Glomerular visceral epithelial cell (primary cell): ENCODE measurements around the gene EDEM3.
"Not testable (repeated sequence)": the region's sequence is repeated elsewhere in the genome, so short reads cannot be mapped to it uniquely, and the experiment has no call there.

Experiments
- DNase-seq: peaks from one replicate; pipeline ENCODE4 v3.0.0-alpha.2; 2016; ENCODE audit errors: extremely low spot score

Gene EDEM3

GRCh38 chr1:184740344-184740743 lies 14.3 kb downstream of the EDEM3 start:
- no peak for DNase-seq

- no peak for DNase-seq
These were observed 14.9 kb downstream of the EDEM3 start for GRCh38 chr1:184739796-184740195.

- DNase-seq = no peak
These were observed 15.6 kb downstream of the EDEM3 start for GRCh38 chr1:184739070-184739469.

- no peak for DNase-seq
These were observed 19.7 kb downstream of the EDEM3 start for GRCh38 chr1:184734980-184735379.

GRCh38 chr1:184724843-184725242 lies 29.8 kb downstream of the EDEM3 start:
- no peak for DNase-seq

- no peak for DNase-seq
These were observed 38.5 kb downstream of the EDEM3 start for GRCh38 chr1:184716158-184716557.

- no peak for DNase-seq
These were observed 45.2 kb downstream of the EDEM3 start for GRCh38 chr1:184709418-184709817.

- no peak for DNase-seq
These were observed 46.5 kb downstream of the EDEM3 start for GRCh38 chr1:184708084-184708676.

GRCh38 chr1:184705271-184705670 lies 49.4 kb downstream of the EDEM3 start:
- no peak for DNase-seq

- DNase-seq = no peak
These were observed 52.8 kb downstream of the EDEM3 start for GRCh38 chr1:184701816-184702215.

GRCh38 chr1:184698969-184699368 lies 55.7 kb downstream of the EDEM3 start:
- no peak for DNase-seq

GRCh38 chr1:184698016-184698415 lies 56.6 kb downstream of the EDEM3 start:
- no peak for DNase-seq

- no peak for DNase-seq
These were observed 58.3 kb downstream of the EDEM3 start for GRCh38 chr1:184696403-184696802.

GRCh38 chr1:184695023-184695422 lies 59.6 kb downstream of the EDEM3 start:
- DNase-seq = no peak

GRCh38 chr1:184693011-184693410 lies 61.6 kb downstream of the EDEM3 start:
- DNase-seq = no peak

GRCh38 chr1:184691719-184692324 lies 62.8 kb downstream of the EDEM3 start:
- peak; percentile 49 for DNase-seq

GRCh38 chr1:184686540-184686939 lies 68.1 kb downstream of the EDEM3 start:
- peak; percentile 11 for DNase-seq

- DNase-seq = no peak
These were observed 69.5 kb downstream of the EDEM3 start for GRCh38 chr1:184685116-184685515.

GRCh38 chr1:184684285-184685074 lies 70.2 kb downstream of the EDEM3 start:
- peak; percentile 3 for DNase-seq

- DNase-seq = no peak
These were observed 71.7 kb downstream of the EDEM3 start for GRCh38 chr1:184682956-184683355.

- DNase-seq = not testable (repeated sequence)
These were observed 73.9 kb downstream of the EDEM3 start for GRCh38 chr1:184680611-184681225.

GRCh38 chr1:184679472-184679871 lies 75.2 kb downstream of the EDEM3 start:
- not testable (repeated sequence) for DNase-seq

GRCh38 chr1:184677344-184677743 lies 77.3 kb downstream of the EDEM3 start:
- DNase-seq = no peak
